Islet precursor cell (in vitro differentiated cells): ENCODE results near the gene SYT13.

ENCODE experiments used
- DNase-seq: peaks from one replicate; pipeline ENCODE4 v3.0.0-alpha.2; 2018

SYT13 gene

DNA sequence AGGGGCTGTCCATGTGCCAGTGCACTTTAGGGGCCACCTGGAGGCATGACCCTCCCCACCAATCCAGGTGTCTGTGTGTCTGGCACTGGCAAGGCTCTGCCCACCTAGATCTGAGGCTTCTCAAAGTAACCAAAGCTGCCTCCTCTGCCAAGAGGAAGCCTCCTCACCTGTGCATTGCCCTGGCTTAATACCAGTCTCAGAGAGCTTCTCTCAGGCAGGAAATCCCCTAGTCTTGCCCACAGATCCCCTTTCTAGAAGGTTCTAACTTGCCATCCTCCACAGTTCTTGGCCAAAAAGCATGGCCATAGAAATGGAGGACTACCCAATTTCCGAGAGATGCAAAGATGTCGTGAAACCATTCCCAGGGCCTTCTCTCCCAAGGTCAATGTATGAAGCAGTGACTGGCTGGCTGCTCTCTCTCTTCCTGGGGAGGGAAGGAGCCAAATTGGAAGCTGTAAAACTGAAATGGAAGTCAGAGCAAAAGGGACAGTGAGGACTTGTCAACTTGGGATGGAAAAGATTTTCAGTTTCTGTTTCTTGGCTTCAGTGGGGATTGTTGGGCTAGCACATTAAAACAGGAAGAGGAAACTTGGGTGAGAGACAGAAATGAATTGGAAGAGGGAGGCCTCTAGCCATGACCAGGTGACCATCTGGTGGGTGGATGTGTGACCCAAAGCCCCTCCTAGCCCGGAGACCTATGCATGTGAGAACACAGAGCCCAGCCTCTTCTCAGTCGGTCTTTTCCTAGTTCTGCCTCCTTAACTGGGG, 70.9 kb downstream of the SYT13 start:
- no peak for DNase-seq

DNA sequence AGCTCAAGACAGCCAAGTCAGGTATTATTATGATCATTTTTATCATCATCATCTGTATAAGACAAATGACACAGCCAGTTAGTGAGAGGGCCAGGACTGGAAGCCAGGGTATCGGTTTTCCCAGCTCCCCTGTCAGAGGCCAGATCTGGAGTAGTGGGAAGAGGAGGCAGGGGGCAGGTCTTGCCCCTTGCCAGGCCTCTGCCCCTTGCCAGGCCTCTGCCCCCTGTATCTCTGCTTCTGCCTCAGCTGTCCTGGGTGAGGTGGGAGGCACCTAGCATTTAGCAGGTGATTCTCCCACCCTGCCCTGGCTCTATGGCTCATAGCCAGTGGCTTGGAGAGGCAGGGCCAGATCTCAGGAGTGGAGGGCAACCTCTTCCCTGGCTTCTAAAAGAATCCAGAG, 72.4 kb downstream of the SYT13 start:
- no peak for DNase-seq

GRCh38 chr11:45213316-45213665, 72.8 kb downstream of the SYT13 start:
- DNase-seq = no peak

DNA sequence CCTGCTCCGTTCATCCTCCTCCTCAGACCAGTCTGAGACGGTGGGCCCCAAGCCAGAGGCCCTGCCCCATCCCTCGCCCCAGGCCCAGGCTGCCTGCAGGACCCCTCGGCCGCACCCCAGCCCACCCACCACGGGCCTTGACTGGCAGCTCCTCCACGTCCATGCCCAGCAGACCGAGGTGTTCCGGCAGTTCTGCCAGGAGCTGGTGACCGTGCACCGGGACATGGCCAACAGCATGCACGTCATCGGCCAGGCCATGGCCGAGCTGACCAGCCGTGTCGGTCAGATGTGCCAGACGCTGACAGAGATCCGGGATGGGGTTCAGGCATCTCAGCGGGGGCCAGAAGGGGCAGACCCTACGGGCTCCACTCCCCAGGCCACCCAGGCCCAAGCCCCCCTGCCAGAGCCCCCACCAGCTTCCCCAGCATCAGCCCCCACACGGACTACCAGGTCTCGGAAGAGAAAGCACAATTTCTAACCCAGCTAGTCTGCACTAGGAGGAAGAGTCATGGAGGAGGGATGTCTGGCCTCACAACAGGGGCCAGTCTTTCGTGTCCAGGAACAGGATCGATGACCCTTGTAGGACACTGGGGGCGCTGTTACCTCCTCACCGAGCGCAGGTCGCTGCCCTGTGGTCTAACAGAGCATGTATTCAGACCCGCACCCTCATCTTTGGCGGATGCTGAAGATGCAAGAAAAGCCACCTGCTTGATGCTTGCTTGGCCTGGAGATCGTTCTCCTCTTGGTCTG, 73.4 kb downstream of the SYT13 start:
- DNase-seq = peak; percentile 69

GRCh38 chr11:45211732-45212131, 74.4 kb downstream of the SYT13 start:
- no peak for DNase-seq

DNA sequence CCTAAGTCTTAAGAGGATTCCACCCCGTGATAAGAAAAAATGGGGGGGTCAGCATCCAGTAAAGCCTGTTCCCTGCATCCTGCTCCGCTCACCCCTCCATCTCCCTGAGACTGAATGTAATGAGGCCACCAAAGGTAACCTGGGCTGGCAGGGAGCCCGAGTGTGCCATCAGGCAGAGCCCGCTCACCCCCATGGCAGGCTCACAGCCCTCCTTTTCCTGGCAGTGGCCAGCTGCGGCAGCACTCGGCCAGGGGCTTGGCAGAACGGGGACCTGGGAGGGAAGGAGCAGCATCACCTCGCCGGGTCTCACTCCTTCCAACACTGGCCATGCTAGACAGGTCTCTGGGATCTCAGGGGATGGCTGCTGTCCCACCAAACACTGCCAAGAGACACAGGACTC, 75.3 kb downstream of the SYT13 start:
- no peak for DNase-seq

- no peak for DNase-seq
These were observed 76.0 kb downstream of the SYT13 start for GRCh38 chr11:45209891-45210699.

- no peak for DNase-seq
These were observed 76.9 kb downstream of the SYT13 start for GRCh38 chr11:45209000-45209879.

GRCh38 chr11:45208135-45208534, 78.0 kb downstream of the SYT13 start:
- DNase-seq = no peak

DNA sequence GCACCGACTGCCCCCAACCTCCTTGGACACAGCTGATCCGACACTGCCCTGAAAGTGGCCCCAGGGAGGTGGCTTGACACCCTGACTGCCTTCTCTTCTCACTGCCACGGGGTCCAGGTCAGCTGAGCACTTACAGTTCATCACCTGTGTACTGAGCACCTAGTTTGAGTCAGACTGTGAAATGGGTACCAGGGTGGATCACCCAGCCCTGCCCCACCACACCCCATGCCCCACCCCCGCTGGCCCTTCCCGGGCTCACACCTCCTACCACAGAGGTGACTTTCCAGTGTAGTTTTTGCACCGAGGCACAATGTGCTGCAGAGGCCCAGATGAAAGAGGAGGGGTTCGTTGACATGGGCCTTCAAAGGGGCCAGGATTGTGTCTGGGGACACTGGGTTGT, 80.2 kb downstream of the SYT13 start:
- no peak for DNase-seq

GRCh38 chr11:45204761-45205160, 81.4 kb downstream of the SYT13 start:
- DNase-seq = no peak

DNA sequence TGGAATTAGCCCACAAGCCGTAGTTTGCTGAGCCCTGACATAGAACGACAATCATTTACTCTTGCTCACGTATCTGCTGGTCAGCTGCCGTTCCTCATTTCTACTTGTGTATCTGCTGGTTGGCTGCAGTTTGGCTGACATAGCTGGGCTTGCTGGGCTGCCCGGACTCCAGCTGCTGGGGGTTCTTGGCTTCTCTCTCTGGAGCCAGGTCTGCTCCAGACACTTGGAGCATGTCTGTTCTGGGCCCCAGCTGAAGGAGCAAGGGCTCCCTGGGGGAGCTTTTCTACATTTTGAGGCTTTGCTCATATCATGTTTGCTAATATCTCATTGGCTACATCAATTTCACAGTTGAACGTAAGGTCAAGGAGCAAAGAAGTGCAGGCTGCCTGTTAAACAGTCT, 92.4 kb downstream of the SYT13 start:
- peak; percentile 13 for DNase-seq
